ENCODE results near the gene PSMD3.
A peak's percentile ranks its signal among the peaks of the same experiment; 100 is the strongest.

The PSMD3 gene

DNA sequence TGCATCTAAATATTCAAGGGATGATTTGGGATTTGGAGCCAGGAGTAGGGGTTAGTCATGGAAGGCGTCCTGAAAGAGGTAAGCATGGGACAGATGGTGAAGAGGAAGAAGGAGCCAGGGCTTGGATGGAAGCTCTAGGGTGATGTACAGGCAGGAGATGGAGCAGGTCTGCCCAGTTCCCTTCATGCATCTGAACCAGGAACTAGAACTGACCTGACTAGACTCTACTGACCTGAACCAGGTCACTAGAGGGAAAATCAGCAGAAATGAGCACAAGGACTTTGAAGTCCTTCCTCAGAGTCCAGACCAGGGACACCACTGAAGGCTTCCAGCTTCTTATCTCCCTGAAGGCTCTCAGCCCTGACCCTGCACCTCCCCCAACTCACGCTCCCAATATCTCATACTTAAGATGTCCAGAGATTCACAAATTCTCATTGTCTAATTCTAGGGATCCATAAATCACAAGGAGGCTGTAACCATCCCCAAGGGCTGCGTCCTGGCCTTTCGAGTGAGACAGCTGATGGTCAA is 9.5 kb upstream of the PSMD3 start:
- H3K36me3 Mint-ChIP-seq (ENCODE audit: low read depth), result no peaks in the 10 kb centered on the region
- no peak overlapping the region for H3K27ac Mint-ChIP-seq
- no peak for DNase-seq
- peaks cover 2% of the 10 kb centered on the region for H3K4me1 Mint-ChIP-seq (ENCODE audit: low read depth)
- H3K27me3 Mint-ChIP-seq, result no peaks in the 10 kb centered on the region
- H3K4me3 Mint-ChIP-seq, result no peak overlapping the region
- H3K9me3 Mint-ChIP-seq, result no peaks in the 10 kb centered on the region

DNA sequence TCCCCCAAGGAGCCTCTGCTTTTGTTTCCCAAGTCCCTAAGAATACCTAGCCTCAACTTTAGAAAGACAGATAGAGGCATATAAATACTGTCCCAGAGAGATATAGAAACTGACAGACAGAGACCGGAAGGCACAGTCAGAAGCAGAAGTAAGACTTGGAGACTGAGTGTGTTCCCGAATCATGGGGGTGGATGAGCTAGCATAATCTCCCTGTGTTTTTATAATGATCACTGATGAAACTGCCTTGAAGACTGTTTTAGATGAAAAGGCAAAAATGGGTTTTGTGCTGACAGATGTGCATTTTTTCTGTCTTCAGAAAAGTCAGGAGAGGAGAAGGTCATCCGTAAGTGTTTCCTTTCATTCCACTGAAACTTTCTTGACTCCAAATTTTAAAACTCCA is 8.3 kb upstream of the PSMD3 start:
- Mint-ChIP-seq H3K27me3 (no peaks in the 10 kb centered on the region), H3K36me3 (ENCODE audit: low read depth) (no peaks in the 10 kb centered on the region), H3K9me3 (no peaks in the 10 kb centered on the region), H3K4me1 (ENCODE audit: low read depth) (no peaks in the 10 kb centered on the region), H3K4me3 (no peak overlapping the region), H3K27ac (no peak overlapping the region)
- no peak for DNase-seq

DNA sequence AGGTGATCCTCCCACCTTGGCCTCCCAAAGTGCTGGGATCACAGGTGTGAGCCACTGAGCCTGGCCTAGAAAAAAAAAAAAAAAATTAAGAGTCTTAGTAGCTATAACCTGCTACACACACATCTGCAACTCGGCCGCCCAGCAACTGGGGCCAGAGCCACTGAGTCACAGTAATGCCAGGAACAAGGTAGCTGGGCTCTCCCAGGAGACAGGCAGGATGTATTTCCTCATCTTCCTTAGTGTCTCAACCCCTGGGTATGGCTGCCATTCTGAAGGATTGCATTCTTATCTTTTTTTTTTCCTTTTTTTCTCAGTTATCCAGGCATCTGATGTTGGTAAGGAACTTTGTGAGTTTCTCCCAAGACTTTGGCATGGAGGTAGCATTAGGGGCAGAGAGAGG is 7.1 kb upstream of the PSMD3 start:
- H3K27me3 Mint-ChIP-seq, result no peaks in the 10 kb centered on the region
- no peaks in the 10 kb centered on the region for H3K4me1 Mint-ChIP-seq (ENCODE audit: low read depth)
- no peaks in the 10 kb centered on the region for H3K36me3 Mint-ChIP-seq (ENCODE audit: low read depth)
- DNase-seq, result no peak
- no peak overlapping the region for H3K4me3 Mint-ChIP-seq
- no peak overlapping the region for H3K27ac Mint-ChIP-seq
- H3K9me3 Mint-ChIP-seq, result no peaks in the 10 kb centered on the region

DNA sequence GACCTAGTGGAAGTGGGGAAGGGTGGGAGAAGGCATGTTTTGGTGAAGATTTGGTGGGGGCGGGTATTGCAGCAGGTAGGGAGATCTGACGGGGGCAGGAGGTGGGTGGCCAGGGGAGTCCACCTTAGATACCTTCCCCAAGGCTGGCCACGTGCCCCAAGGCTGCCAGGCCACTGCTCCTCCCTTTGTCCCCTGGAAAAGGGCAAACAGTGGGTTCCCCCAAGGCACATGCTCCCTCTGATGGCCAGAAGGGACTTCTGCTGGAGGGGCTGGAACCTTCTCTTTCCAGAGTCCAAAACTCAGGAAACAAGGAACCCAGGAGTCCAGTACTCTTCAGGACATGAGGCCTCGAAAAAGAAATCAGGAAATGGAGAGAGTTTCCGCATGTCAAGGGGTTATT is 6.2 kb upstream of the PSMD3 start:
- peaks cover 6% of the 10 kb centered on the region for H3K27me3 Mint-ChIP-seq

GRCh38 chr17:39975801-39976200 is 4.8 kb upstream of the PSMD3 start:
- Mint-ChIP-seq H3K36me3 (ENCODE audit: low read depth) (peaks cover 4% of the 10 kb centered on the region), H3K27me3 (peaks cover 6% of the 10 kb centered on the region), H3K4me1 (ENCODE audit: low read depth) (peaks cover 12% of the 10 kb centered on the region), H3K9me3 (no peaks in the 10 kb centered on the region), H3K27ac (no peak overlapping the region), H3K4me3 (no peak overlapping the region)
- no peak for DNase-seq

More for the DNA sequence above, 6.2 kb upstream of the PSMD3 start:
- Mint-ChIP-seq H3K36me3 (ENCODE audit: low read depth) (no peaks in the 10 kb centered on the region), H3K4me3 (no peak overlapping the region), H3K27ac (no peak overlapping the region), H3K9me3 (no peaks in the 10 kb centered on the region), H3K4me1 (ENCODE audit: low read depth) (peaks cover 3% of the 10 kb centered on the region)
- DNase-seq, result no peak

GRCh38 chr17:39979016-39979670 is 1.5 kb upstream of the PSMD3 start:
- DNase-seq, result no peak
- Mint-ChIP-seq H3K27me3 (peaks cover 6% of the 10 kb centered on the region), H3K4me1 (ENCODE audit: low read depth) (peaks cover 31% of the 10 kb centered on the region), H3K36me3 (ENCODE audit: low read depth) (peaks cover 32% of the 10 kb centered on the region), H3K9me3 (no peaks in the 10 kb centered on the region), H3K27ac (no peak overlapping the region), H3K4me3 (no peak overlapping the region)

GRCh38 chr17:39979893-39980350 is 685 bp upstream of the PSMD3 start:
- Mint-ChIP-seq H3K27me3 (peaks cover 6% of the 10 kb centered on the region), H3K4me1 (ENCODE audit: low read depth) (peaks cover 35% of the 10 kb centered on the region), H3K27ac (peak overlapping the region; percentile 97), H3K4me3 (peak overlapping the region; percentile 95), H3K9me3 (no peaks in the 10 kb centered on the region), H3K36me3 (ENCODE audit: low read depth) (peaks cover 39% of the 10 kb centered on the region)
- DNase-seq, result no peak

DNA sequence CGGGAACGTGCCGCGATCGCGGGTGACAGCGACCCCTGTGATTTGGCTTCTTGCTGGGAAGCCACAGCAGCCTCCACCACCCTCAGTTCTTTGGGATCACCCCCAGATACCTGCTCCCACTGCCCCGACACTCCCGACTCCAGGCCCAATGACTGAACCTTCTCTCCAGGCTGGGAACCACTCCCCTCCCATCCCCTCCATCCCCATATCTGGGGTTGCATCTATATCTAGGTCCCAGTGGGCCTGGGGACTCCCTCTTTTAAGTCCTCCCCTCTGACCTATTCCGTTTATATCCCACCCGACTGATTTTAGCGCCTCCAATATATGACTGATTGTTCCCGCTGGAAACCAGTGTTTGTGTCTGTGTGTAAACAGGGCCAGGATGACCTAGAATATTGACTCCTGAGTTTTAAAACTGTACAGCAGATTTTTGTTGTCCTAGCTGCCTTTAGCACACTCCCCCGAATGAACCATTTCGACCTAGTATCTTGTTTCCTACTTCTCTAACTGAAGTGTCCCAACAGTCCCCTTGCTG is 667 bp downstream of the PSMD3 start:
- H3K27me3 Mint-ChIP-seq, result peaks cover 6% of the 10 kb centered on the region
- H3K4me3 Mint-ChIP-seq, result peak overlapping the region; percentile 95
- H3K9me3 Mint-ChIP-seq, result no peaks in the 10 kb centered on the region
- peaks cover 53% of the 10 kb centered on the region for H3K36me3 Mint-ChIP-seq (ENCODE audit: low read depth)
- peak overlapping the region; percentile 97 for H3K27ac Mint-ChIP-seq
- H3K4me1 Mint-ChIP-seq (ENCODE audit: low read depth), result peaks cover 37% of the 10 kb centered on the region
- DNase-seq, result no peak

DNA sequence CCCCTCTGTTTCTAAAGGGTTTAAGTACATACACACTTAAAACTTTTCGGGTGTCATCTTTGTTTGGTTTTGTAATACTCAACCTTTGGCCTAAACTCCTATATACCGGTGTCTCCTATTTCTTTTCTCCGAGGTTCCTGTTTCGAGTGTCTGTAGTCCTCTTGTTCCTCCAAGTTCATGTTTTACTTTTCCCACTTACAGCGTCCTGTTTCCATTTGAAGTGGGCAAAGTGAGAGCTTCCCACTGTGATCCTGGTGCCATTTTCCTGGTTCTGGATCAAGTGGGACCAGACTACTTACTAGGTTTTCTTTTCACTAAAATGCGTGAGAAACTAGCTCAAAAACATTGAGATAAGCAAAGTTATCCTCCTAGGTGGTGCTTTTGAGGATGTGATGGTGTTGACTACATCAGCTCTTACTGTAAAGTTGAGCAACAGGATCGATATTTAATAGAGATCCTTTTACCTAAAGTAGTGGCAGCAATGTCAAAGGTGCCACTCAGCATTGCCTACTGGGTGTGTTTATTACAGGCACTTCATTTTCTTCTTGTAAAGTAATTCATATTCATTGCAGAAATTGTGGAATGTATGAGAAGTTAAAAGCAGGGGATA is 1.3 kb downstream of the PSMD3 start:
- Mint-ChIP-seq H3K4me3 (peak overlapping the region; percentile 95), H3K36me3 (ENCODE audit: low read depth) (peaks cover 59% of the 10 kb centered on the region), H3K4me1 (ENCODE audit: low read depth) (peaks cover 37% of the 10 kb centered on the region), H3K27ac (peak overlapping the region; percentile 97), H3K9me3 (no peaks in the 10 kb centered on the region), H3K27me3 (peaks cover 6% of the 10 kb centered on the region)
- DNase-seq, result no peak

DNA sequence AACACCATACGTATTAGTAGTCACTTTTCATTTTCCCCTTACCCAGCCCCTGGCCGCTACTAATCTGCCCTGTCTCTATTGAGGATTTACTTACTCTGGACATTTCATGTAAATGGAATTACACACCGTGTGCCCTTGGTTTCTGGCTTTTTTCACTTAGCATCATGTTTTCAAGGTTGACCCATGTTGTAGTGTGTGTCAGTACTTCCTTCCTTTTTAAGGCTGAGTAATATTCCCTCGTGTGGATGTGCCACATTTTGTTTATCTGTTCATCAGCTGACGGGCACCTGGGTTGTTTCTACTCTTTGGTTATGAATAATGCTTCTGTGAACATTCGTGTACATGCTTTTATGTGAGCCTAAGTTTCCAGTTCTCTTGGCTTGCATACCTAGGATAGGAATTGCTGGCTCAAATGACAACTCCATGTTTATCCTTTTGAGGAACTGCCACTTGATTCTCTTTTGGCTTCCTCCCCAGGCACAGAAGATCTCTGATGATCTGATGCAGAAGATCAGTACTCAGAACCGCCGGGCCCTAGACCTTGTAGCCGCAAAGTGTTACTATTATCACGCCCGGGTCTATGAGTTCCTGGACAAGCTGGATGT is 7.7 kb downstream of the PSMD3 start:
- no peak overlapping the region for H3K4me3 Mint-ChIP-seq
- peaks cover 98% of the 10 kb centered on the region for H3K36me3 Mint-ChIP-seq (ENCODE audit: low read depth)
- H3K27me3 Mint-ChIP-seq, result no peaks in the 10 kb centered on the region
- H3K27ac Mint-ChIP-seq, result peak overlapping the region; percentile 32
- DNase-seq, result no peak
- H3K9me3 Mint-ChIP-seq, result no peaks in the 10 kb centered on the region
- peaks cover 13% of the 10 kb centered on the region for H3K4me1 Mint-ChIP-seq (ENCODE audit: low read depth)

DNA sequence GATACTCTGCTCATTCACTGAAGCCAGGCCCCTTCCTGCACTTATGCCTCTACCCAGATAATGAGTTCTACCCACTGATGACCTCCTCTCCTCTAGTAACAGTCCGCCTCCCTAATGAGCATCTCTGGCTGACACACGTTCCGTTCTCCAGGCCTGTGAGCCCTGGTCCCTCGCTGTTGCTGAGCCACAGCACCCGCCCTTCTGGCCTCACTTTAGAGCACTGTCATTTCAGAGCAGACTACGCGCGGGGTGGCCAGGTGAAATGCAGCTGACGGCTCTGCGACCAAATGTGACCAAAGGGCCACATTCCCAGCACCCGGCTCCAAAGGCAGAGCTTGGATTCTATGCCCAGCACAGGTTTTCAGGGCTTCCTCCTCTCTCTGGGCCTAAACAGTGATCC is 13.8 kb downstream of the PSMD3 start:
- Mint-ChIP-seq H3K4me1 (ENCODE audit: low read depth) (peaks cover 7% of the 10 kb centered on the region), H3K4me3 (no peak overlapping the region), H3K27ac (no peak overlapping the region), H3K27me3 (no peaks in the 10 kb centered on the region), H3K9me3 (no peaks in the 10 kb centered on the region), H3K36me3 (ENCODE audit: low read depth) (peaks cover 93% of the 10 kb centered on the region)
- no peak for DNase-seq

- Mint-ChIP-seq H3K27me3 (no peaks in the 10 kb centered on the region), H3K36me3 (ENCODE audit: low read depth) (peaks cover 83% of the 10 kb centered on the region), H3K4me3 (no peak overlapping the region), H3K4me1 (ENCODE audit: low read depth) (peaks cover 8% of the 10 kb centered on the region), H3K27ac (peak overlapping the region; percentile 38), H3K9me3 (no peaks in the 10 kb centered on the region)
- no peak for DNase-seq
Observed at GRCh38 chr17:39995438-39995837, 14.8 kb downstream of the PSMD3 start.

GRCh38 chr17:39996162-39996561 is 15.6 kb downstream of the PSMD3 start:
- Mint-ChIP-seq H3K4me1 (ENCODE audit: low read depth) (peaks cover 8% of the 10 kb centered on the region), H3K36me3 (ENCODE audit: low read depth) (peaks cover 76% of the 10 kb centered on the region), H3K27me3 (no peaks in the 10 kb centered on the region), H3K4me3 (no peak overlapping the region), H3K9me3 (no peaks in the 10 kb centered on the region), H3K27ac (peak overlapping the region; percentile 27)
- DNase-seq, result no peak

DNA sequence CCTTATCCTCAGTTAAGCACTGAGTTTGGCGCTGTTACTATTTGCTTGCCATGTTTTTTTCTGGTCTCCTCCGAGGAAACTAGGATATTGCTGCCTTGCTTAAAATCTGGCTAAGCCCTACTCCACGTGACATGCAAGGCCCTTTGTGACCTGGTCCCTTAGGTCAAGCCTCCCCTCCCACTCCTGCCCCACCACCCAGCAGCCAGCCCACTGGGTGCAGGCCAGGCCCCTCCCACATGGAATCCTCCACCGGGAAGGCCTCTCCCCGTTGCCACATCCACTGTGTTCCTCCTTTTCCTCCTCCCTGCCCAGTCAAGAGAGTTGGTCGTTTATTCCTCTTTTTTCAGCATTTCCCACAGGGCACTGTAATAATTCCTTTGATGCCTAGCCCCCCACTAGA is 16.2 kb downstream of the PSMD3 start:
- Mint-ChIP-seq H3K4me1 (ENCODE audit: low read depth) (peaks cover 8% of the 10 kb centered on the region), H3K27ac (peak overlapping the region; percentile 40), H3K27me3 (no peaks in the 10 kb centered on the region), H3K36me3 (ENCODE audit: low read depth) (peaks cover 69% of the 10 kb centered on the region), H3K4me3 (no peak overlapping the region), H3K9me3 (no peaks in the 10 kb centered on the region)
- DNase-seq, result no peak

- H3K27me3 Mint-ChIP-seq, result no peaks in the 10 kb centered on the region
- H3K36me3 Mint-ChIP-seq (ENCODE audit: low read depth), result peaks cover 62% of the 10 kb centered on the region
- no peak overlapping the region for H3K4me3 Mint-ChIP-seq
- DNase-seq, result no peak
- H3K4me1 Mint-ChIP-seq (ENCODE audit: low read depth), result peaks cover 8% of the 10 kb centered on the region
- H3K27ac Mint-ChIP-seq, result no peak overlapping the region
- H3K9me3 Mint-ChIP-seq, result no peaks in the 10 kb centered on the region
Observed at GRCh38 chr17:39997543-39997942, 16.9 kb downstream of the PSMD3 start.

Measured in activated T-cell treated with anti-CD3 and anti-CD28 coated beads, Interleukin-2, amount 50 U/mL, for 24 hours (primary cell).